HL-60 (cell line): Measurements from ENCODE around the gene KDELR1.

Experiments used
- DNase-seq, 2 experiments: peaks; one replicate each; pipeline ENCODE4 v3.0.0-alpha.2; 2010 to 2020; ENCODE audit warnings: low read depth in 1 of 2, low spot score in 1 of 2
- H3K27ac ChIP-seq: fragments of 250-450 bp; sonication (Bioruptor Pico); replicated peaks from 2 replicates; pipeline ENCODE4 v1.5.1; 2020; ENCODE audit warnings: mild to moderate bottlenecking, moderate library complexity
- H3K27me3 ChIP-seq: fragments of 250-450 bp; sonication (Bioruptor Pico); 2 replicates; pipeline ENCODE4 v1.5.1; 2021; ENCODE audit warnings: mild to moderate bottlenecking, moderate library complexity; ENCODE audit not compliant: insufficient read depth, poor library complexity, severe bottlenecking
- H3K4me3 ChIP-seq: replicated peaks from 2 replicates; pipeline ENCODE4 v1.5.1; 2011; ENCODE audit warnings: mild to moderate bottlenecking, control low read depth, low read length; ENCODE audit not compliant: insufficient read depth
- GABPA ChIP-seq: IDR thresholded peaks from 2 replicates; pipeline ENCODE4 v1.6.1; 2012; ENCODE audit warnings: low read depth
- POLR2AphosphoS5 ChIP-seq: IDR thresholded peaks from 2 replicates; pipeline ENCODE4 v1.6.1; 2012; ENCODE audit warnings: low read depth
- SPI1 ChIP-seq: IDR thresholded peaks from 2 replicates; pipeline ENCODE4 v1.6.1; 2012; ENCODE audit warnings: low read depth, mild to moderate bottlenecking, borderline replicate concordance
- TF ChIP-seq, protein P1 (sequence below): IDR thresholded peaks from 2 replicates; pipeline ENCODE4 v1.6.1; 2012; ENCODE audit warnings: low read depth; ENCODE audit not compliant: insufficient replicate concordance
- TF ChIP-seq, protein P2 (sequence below): IDR thresholded peaks from one replicate; pipeline ENCODE4 v1.5.1; 2011; ENCODE audit warnings: low read length, control low read depth, inconsistent platforms; ENCODE audit not compliant: insufficient read depth

KDELR1 gene

DNA sequence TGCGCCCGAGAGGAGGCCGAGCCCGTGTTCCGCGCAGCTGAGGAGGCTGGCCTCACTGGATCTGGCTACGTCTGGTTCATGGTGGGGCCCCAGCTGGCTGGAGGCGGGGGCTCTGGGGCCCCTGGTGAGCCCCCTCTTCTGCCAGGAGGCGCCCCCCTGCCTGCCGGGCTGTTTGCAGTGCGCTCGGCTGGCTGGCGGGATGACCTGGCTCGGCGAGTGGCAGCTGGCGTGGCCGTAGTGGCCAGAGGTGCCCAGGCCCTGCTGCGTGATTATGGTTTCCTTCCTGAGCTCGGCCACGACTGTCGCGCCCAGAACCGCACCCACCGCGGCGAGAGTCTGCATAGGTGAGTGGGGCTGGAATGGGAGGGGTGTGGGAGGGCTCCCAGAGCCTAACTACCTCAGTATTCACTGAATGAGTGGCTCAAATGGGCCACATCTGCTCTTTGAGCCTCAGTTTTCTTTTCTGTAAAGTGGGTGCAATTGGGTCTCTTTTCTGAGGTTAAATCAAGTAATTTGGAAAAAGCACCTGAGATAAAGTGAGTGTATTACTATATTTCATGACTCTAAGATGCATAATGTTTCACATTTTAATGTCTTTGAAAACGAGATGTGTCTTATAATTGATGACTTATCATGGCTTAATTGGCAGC, 13.8 kb upstream of the KDELR1 start:
- H3K27me3 ChIP-seq = no peaks in the 10 kb centered on the region
- H3K4me3 ChIP-seq = no peak overlapping the region
- no peak for DNase-seq
- TF ChIP-seq, protein P1, sequence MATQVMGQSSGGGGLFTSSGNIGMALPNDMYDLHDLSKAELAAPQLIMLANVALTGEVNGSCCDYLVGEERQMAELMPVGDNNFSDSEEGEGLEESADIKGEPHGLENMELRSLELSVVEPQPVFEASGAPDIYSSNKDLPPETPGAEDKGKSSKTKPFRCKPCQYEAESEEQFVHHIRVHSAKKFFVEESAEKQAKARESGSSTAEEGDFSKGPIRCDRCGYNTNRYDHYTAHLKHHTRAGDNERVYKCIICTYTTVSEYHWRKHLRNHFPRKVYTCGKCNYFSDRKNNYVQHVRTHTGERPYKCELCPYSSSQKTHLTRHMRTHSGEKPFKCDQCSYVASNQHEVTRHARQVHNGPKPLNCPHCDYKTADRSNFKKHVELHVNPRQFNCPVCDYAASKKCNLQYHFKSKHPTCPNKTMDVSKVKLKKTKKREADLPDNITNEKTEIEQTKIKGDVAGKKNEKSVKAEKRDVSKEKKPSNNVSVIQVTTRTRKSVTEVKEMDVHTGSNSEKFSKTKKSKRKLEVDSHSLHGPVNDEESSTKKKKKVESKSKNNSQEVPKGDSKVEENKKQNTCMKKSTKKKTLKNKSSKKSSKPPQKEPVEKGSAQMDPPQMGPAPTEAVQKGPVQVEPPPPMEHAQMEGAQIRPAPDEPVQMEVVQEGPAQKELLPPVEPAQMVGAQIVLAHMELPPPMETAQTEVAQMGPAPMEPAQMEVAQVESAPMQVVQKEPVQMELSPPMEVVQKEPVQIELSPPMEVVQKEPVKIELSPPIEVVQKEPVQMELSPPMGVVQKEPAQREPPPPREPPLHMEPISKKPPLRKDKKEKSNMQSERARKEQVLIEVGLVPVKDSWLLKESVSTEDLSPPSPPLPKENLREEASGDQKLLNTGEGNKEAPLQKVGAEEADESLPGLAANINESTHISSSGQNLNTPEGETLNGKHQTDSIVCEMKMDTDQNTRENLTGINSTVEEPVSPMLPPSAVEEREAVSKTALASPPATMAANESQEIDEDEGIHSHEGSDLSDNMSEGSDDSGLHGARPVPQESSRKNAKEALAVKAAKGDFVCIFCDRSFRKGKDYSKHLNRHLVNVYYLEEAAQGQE = no peak
- no peak for TF ChIP-seq SPI1
- TF ChIP-seq GABPA = no peak
- TF ChIP-seq, protein P2, sequence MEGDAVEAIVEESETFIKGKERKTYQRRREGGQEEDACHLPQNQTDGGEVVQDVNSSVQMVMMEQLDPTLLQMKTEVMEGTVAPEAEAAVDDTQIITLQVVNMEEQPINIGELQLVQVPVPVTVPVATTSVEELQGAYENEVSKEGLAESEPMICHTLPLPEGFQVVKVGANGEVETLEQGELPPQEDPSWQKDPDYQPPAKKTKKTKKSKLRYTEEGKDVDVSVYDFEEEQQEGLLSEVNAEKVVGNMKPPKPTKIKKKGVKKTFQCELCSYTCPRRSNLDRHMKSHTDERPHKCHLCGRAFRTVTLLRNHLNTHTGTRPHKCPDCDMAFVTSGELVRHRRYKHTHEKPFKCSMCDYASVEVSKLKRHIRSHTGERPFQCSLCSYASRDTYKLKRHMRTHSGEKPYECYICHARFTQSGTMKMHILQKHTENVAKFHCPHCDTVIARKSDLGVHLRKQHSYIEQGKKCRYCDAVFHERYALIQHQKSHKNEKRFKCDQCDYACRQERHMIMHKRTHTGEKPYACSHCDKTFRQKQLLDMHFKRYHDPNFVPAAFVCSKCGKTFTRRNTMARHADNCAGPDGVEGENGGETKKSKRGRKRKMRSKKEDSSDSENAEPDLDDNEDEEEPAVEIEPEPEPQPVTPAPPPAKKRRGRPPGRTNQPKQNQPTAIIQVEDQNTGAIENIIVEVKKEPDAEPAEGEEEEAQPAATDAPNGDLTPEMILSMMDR = no peak
- TF ChIP-seq POLR2AphosphoS5 = no peak
- no peak overlapping the region for H3K27ac ChIP-seq

DNA sequence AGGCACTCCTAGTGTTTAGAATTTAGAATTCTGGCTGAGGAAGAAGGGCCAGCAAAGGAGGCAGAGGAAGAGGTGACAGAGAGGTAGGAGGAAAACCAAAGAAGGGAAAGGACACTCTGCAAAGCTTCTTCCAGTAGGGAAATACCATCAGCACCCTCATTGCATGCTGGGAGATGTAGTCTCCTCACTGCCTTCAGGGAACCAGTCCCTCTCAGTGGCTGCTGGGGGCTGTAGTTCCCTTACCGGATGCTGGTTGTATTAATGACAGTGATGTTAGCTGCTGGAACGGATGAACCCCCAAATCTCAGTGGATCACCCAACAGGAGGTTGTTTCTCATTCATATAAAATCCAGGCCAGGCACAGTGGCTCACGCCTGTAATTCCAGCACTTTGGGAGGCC, 12.3 kb upstream of the KDELR1 start:
- peak in 1 of 2 experiments; percentile 79 for DNase-seq
- Histone ChIP-seq H3K27ac (no peak overlapping the region), H3K27me3 (no peaks in the 10 kb centered on the region), H3K4me3 (no peak overlapping the region)
- TF ChIP-seq, protein P2 = no peak
- TF ChIP-seq, protein P1 = no peak
- TF ChIP-seq GABPA = no peak
- no peak for TF ChIP-seq POLR2AphosphoS5
- TF ChIP-seq SPI1 = no peak

DNA sequence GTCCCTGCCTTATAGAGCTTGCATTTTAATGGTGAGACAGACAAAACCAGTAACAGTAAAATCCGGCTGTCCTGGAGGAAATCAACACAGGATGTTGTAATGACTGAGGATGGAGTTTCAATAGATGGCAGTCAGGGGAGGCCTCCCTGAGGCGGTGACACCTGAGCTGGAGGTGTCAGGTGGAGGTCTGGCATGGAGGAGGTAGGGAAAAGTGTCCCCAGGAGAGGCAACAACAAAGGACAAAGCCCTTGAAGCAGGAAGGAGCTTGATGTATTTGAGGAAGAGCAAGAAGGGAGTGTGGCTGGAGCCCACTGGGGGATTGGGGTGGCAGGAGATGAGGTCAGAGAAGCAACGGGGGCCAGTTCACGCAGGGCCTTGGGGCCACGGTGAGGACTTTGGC, 9.9 kb upstream of the KDELR1 start:
- H3K27me3 ChIP-seq = peaks cover 14% of the 10 kb centered on the region
- no peak for DNase-seq
- no peak overlapping the region for H3K27ac ChIP-seq
- TF ChIP-seq POLR2AphosphoS5 (no peak), GABPA (no peak), SPI1 (no peak)
- TF ChIP-seq, protein P2 = no peak
- TF ChIP-seq, protein P1 = no peak
- H3K4me3 ChIP-seq = no peak overlapping the region
